H1 (cell line): Measurements from ENCODE around the gene SF3B6. TPM values are rescaled to one million over a fixed set of nuclear protein-coding genes. Genes with fewer than 3 reads are reported as not detected.
A peak's percentile ranks its signal among the peaks of the same experiment; 100 is the strongest.

Source experiments
- CTCF ChIA-PET: fragments of 300-600 bp; sonication (Branson Sonifier 250); formaldehyde crosslinking; loops from one replicate; lab custom pipeline; 2021; ENCODE audit not compliant: partially characterized antibody; lab: Charles Lee
- POLR2A ChIA-PET: fragments of 300-600 bp; sonication (Branson Sonifier 250); formaldehyde crosslinking; loops from one replicate; lab custom pipeline; 2021; ENCODE audit warnings: inconsistent platforms; ENCODE audit not compliant: partially characterized antibody; lab: Charles Lee
- DNase-seq, 2 experiments: peaks; one replicate each; pipeline versions ENCODE4 v3.0.0 to v3.0.0-alpha.2; 2010 to 2022; ENCODE audit warnings: low spot score in 2 of 2, low read depth in 1 of 2, mixed read lengths in 1 of 2
- FAIRE-seq: peaks from 2 replicates; lab custom pipeline; 2011; peaks lifted over from hg19 to GRCh38; lab: Jason Lieb, UNC
- H2AFZ ChIP-seq: 2 replicates; pipeline ENCODE4 v1.8.1; 2012; ENCODE audit warnings: low read length, inconsistent platforms
- H2AK5ac ChIP-seq: 2 replicates; pipeline ENCODE4 v1.6.1; 2013; ENCODE audit warnings: low read depth, low read length
- H2BK120ac ChIP-seq: replicated peaks from 2 replicates; pipeline ENCODE3; 2013; ENCODE audit warnings: low read depth, low read length, inconsistent platforms
- H2BK12ac ChIP-seq: 2 replicates; pipeline ENCODE4 v1.6.1; 2013; ENCODE audit warnings: low read depth, low read length
- H2BK15ac ChIP-seq: 2 replicates; pipeline ENCODE4 v1.6.1; 2013; ENCODE audit warnings: low read length
- H2BK20ac ChIP-seq: 2 replicates; pipeline ENCODE4 v1.6.1; 2013; ENCODE audit warnings: low read length
- H2BK5ac ChIP-seq: 2 replicates; pipeline ENCODE4 v1.6.1; 2013; ENCODE audit warnings: low read depth, low read length
- H3K14ac ChIP-seq: 2 replicates; pipeline ENCODE4 v1.6.1; 2013; ENCODE audit warnings: inconsistent platforms; ENCODE audit not compliant: insufficient read length
- H3K18ac ChIP-seq: 2 replicates; pipeline ENCODE4 v1.6.1; 2013; ENCODE audit warnings: low read length; ENCODE audit errors: extremely low read depth
- H3K23ac ChIP-seq: 2 replicates; pipeline ENCODE4 v1.6.1; 2013; ENCODE audit warnings: inconsistent platforms; ENCODE audit not compliant: insufficient read length
- H3K23me2 ChIP-seq: 2 replicates; pipeline ENCODE4 v1.6.1; 2013; ENCODE audit warnings: low read depth, low read length
- H3K27ac ChIP-seq: 2 replicates; pipeline ENCODE4 v1.6.1; 2011; ENCODE audit warnings: low read depth, low read length, inconsistent platforms
- H3K27me3 ChIP-seq, 4 experiments: replicated peaks in 1 of 4; 1 replicate in 1 of 4; 2 replicates in 3 of 4; pipeline versions ENCODE4 v1.6.1 to v1.8.1; 2011 to 2013; ENCODE audit warnings: low read length in 3 of 4, mild to moderate bottlenecking in 3 of 4, inconsistent platforms in 2 of 4, mixed read lengths in 2 of 4, moderate library complexity in 1 of 4; ENCODE audit not compliant: control insufficient read depth in 3 of 4, insufficient read depth in 3 of 4; ENCODE audit errors: extremely low read depth in 1 of 4
- H3K36me3 ChIP-seq, 4 experiments: 2 replicates each; pipeline versions ENCODE4 v1.6.1 to v1.8.1; 2011 to 2013; ENCODE audit warnings: mild to moderate bottlenecking in 4 of 4, low read length in 3 of 4, moderate library complexity in 2 of 4, control low read depth in 1 of 4, inconsistent platforms in 1 of 4; ENCODE audit not compliant: insufficient read depth in 4 of 4, control insufficient read depth in 2 of 4
- H3K4ac ChIP-seq: replicated peaks from 2 replicates; pipeline ENCODE3; 2013; ENCODE audit warnings: low read length, low read depth, mixed read lengths, inconsistent platforms; ENCODE audit not compliant: insufficient read length
- H3K4me1 ChIP-seq, 4 experiments: replicated peaks in 1 of 4; 1 replicate in 1 of 4; 2 replicates in 3 of 4; pipeline versions ENCODE4 v1.6.1 to v1.8.1; 2011 to 2013; ENCODE audit warnings: low read length in 3 of 4, inconsistent platforms in 2 of 4, mixed read lengths in 1 of 4; ENCODE audit not compliant: insufficient read depth in 4 of 4, control insufficient read depth in 3 of 4
- H3K4me2 ChIP-seq, 2 experiments: 2 replicates each; pipeline versions ENCODE4 v1.6.1 to v1.8.1; 2011 to 2013; ENCODE audit warnings: low read depth in 2 of 2, low read length in 2 of 2, control low read depth in 1 of 2, inconsistent platforms in 1 of 2, mild to moderate bottlenecking in 1 of 2; ENCODE audit not compliant: insufficient read depth in 1 of 2
- H3K4me3 ChIP-seq, 4 experiments: fragments of 200-600, 300-600 bp in 1 of 4; sonication (generic), shearing (Covaris generic), sonication (Bioruptor Twin) in 1 of 4; 2 replicates each; pipeline versions ENCODE4 v1.5.1 to v1.8.1; 2011 to 2016; ENCODE audit warnings: low read length in 4 of 4, low read depth in 3 of 4, control low read depth in 2 of 4, inconsistent platforms in 2 of 4, mild to moderate bottlenecking in 2 of 4, mixed read lengths in 1 of 4, moderate library complexity in 1 of 4; ENCODE audit not compliant: insufficient read depth in 2 of 4; ENCODE audit errors: extremely low read depth in 1 of 4
- H3K56ac ChIP-seq: replicated peaks from 2 replicates; pipeline ENCODE3; 2013; ENCODE audit warnings: low read depth, mild to moderate bottlenecking, mixed read lengths, low read length, inconsistent platforms; ENCODE audit not compliant: insufficient read length
- H3K79me1 ChIP-seq: 2 replicates; pipeline ENCODE4 v1.6.1; 2013; ENCODE audit warnings: low read depth, low read length, control low read depth
- H3K79me2 ChIP-seq, 2 experiments: 2 replicates each; pipeline versions ENCODE4 v1.6.1 to v1.8.1; 2012 to 2013; ENCODE audit warnings: low read length in 2 of 2, mild to moderate bottlenecking in 2 of 2, inconsistent platforms in 1 of 2; ENCODE audit not compliant: insufficient read depth in 2 of 2, control insufficient read depth in 1 of 2
- H3K9ac ChIP-seq, 4 experiments: replicated peaks in 1 of 4; 1 replicate in 1 of 4; 2 replicates in 3 of 4; pipeline versions ENCODE4 v1.6.1 to v1.8.1; 2011 to 2013; ENCODE audit warnings: low read depth in 3 of 4, low read length in 3 of 4, control low read depth in 2 of 4, mild to moderate bottlenecking in 2 of 4, moderate library complexity in 2 of 4, inconsistent platforms in 1 of 4; ENCODE audit errors: extremely low read depth in 1 of 4
- H3K9me3 ChIP-seq, 2 experiments: 2 replicates each; pipeline versions ENCODE4 v1.6.1 to v1.8.1; 2012 to 2013; ENCODE audit warnings: mild to moderate bottlenecking in 2 of 2, moderate library complexity in 2 of 2, control low read depth in 1 of 2, inconsistent platforms in 1 of 2, low read depth in 1 of 2, low read length in 1 of 2, mixed read lengths in 1 of 2; ENCODE audit not compliant: insufficient read depth in 2 of 2
- H4K20me1 ChIP-seq, 2 experiments: replicated peaks in 1 of 2; 2 replicates each; pipeline versions ENCODE3 to v1.8.1; 2011 to 2013; ENCODE audit warnings: inconsistent platforms in 2 of 2, low read length in 2 of 2, mild to moderate bottlenecking in 1 of 2; ENCODE audit not compliant: insufficient read depth in 2 of 2, control insufficient read depth in 1 of 2
- H4K5ac ChIP-seq: 2 replicates; pipeline ENCODE4 v1.6.1; 2013; ENCODE audit warnings: low read length, low read depth, mixed read lengths, inconsistent platforms; ENCODE audit not compliant: insufficient read length
- H4K8ac ChIP-seq: 2 replicates; pipeline ENCODE4 v1.8.0; 2013; ENCODE audit warnings: mild to moderate bottlenecking, moderate library complexity, low read length, inconsistent platforms; ENCODE audit not compliant: insufficient read depth; ENCODE audit errors: extremely low read depth
- H4K91ac ChIP-seq: replicated peaks from 2 replicates; pipeline ENCODE3; 2013; ENCODE audit warnings: low read length, mixed read lengths, inconsistent platforms; ENCODE audit not compliant: insufficient read length
- ASH2L ChIP-seq: fragments of 200-600, 300-600 bp; sonication (generic); IDR thresholded peaks from one replicate; pipeline ENCODE4 v1.7.1; 2017; ENCODE audit warnings: low read length
- BACH1 ChIP-seq: IDR thresholded peaks from 2 replicates; pipeline ENCODE4 v1.6.1; 2012; ENCODE audit warnings: low read length, improper control_type of control experiment
- EP300 ChIP-seq, 2 experiments: IDR thresholded peaks; 1 replicate in 1 of 2; 2 replicates in 1 of 2; pipeline ENCODE4 v1.6.1; 2011 to 2012; ENCODE audit warnings: low read depth in 2 of 2, low read length in 2 of 2, mild to moderate bottlenecking in 2 of 2, borderline replicate concordance in 1 of 2, inconsistent platforms in 1 of 2, moderate library complexity in 1 of 2
- POLR2AphosphoS5 ChIP-seq: IDR thresholded peaks from 2 replicates; pipeline ENCODE4 v1.6.1; 2011; ENCODE audit warnings: low read depth, low read length
- RAD21 ChIP-seq, 2 experiments: IDR thresholded peaks in 1 of 2; conservative IDR thresholded peaks in 1 of 2; 2 replicates each; pipeline ENCODE4 v1.6.1; 2011; ENCODE audit warnings: low read depth in 2 of 2, low read length in 2 of 2, improper control_type of control experiment in 1 of 2, inconsistent platforms in 1 of 2, mild to moderate bottlenecking in 1 of 2, moderate library complexity in 1 of 2
- RFX5 ChIP-seq: IDR thresholded peaks from 2 replicates; pipeline ENCODE4 v1.6.1; 2011; ENCODE audit warnings: low read depth, low read length, improper control_type of control experiment, borderline replicate concordance
- RNF2 ChIP-seq: fragments of 200-900, 300-1000 bp; sonication (generic); IDR thresholded peaks from 2 replicates; pipeline ENCODE4 v1.7.1; 2016; ENCODE audit warnings: borderline replicate concordance, low read depth, mild to moderate bottlenecking, antibody characterized with exemption, low read length; ENCODE audit not compliant: poor library complexity, severe bottlenecking; ENCODE audit errors: missing control alignments
- RXRA ChIP-seq: IDR thresholded peaks from 2 replicates; pipeline ENCODE4 v1.6.1; 2011; ENCODE audit warnings: low read depth, mild to moderate bottlenecking, low read length, moderate library complexity; ENCODE audit not compliant: insufficient read depth
- SIRT6 ChIP-seq: IDR thresholded peaks from one replicate; pipeline ENCODE4 v1.7.1; 2012; ENCODE audit warnings: low read length, inconsistent platforms
- TCF12 ChIP-seq: IDR thresholded peaks from 2 replicates; pipeline ENCODE4 v1.6.1; 2011; ENCODE audit warnings: low read depth, mild to moderate bottlenecking, low read length
- WGBS, 2 experiments: shearing (Covaris generic) in 1 of 2; methylation state at CpG; one replicate each; pipeline versions ENCODE4 v1.1.6 to v1.1.7; 2013 to 2015; ENCODE audit warnings: low lambda C conversion rate in 2 of 2, mixed read lengths in 2 of 2, inconsistent platforms in 1 of 2, low coverage in 1 of 2, missing lambda C conversion rate in 1 of 2; ENCODE audit not compliant: insufficient replicate concordance in 2 of 2, insufficient coverage in 1 of 2, insufficient read length in 1 of 2; ENCODE audit errors: extremely low coverage in 1 of 2, missing lambda C conversion rate in 1 of 2; 5-methylcytosine and 5-hydroxymethylcytosine counted together
- polyA plus RNA-seq, 7 experiments: library from polyadenylated mRNA; depleted of rRNA in 3 of 7; stranded (reverse) in 5 of 7; unstranded in 2 of 7; fragments of >200 nt in 5 of 7; fragments of 200-250 nt in 2 of 7; gene quantifications; 1 replicate in 5 of 7; 2 replicates in 1 of 7; 4 replicates in 1 of 7; pipeline versions ENCODE4 v1.2.1 to v1.2.3, GENCODE V29; 2011 to 2013; ENCODE audit warnings: missing spikeins in 2 of 7, mixed read lengths in 2 of 7
- total RNA-seq: library from RNA; stranded (reverse); fragmentation: NEBNext Ultra II Directional; extraction: Animal tissue kit (Norgen Biotek cat#: 25700); gene quantifications from 2 replicates; pipeline ENCODE4 v1.2.1, GENCODE V29; 2021

SF3B6 gene
- total and polyA plus RNA-seq, 2 of the 8 experiments (the other 6 are each of a cell fraction or from before 2014, with no cell fraction given), result 126 to 155 TPM

- ChIA-PET POLR2A (interaction anchor here (0.6 to 3.1 kb wide), 34 partner anchors 8 to 670 kb away, joined by 3 to 24 read pairs (median 5); partner anchors contain the start of genes ATAD2B, FAM228B, ITSN2 and MFSD2B), CTCF (interaction anchor here (0.6 to 4.3 kb wide), 25 partner anchors 12 to 277 kb away, joined by 3 to 25 read pairs (median 4); partner anchors contain the start of genes ATAD2B, FAM228B and PFN4)
- H3K27ac ChIP-seq, result peak overlapping the region; percentile 89
- no peak overlapping the region for H3K14ac ChIP-seq
- peak overlapping the region; percentile 99 for H4K8ac ChIP-seq
- H4K5ac ChIP-seq, result peak overlapping the region; percentile 96
- H3K4me3 ChIP-seq, result peak overlapping the region; percentile 55 to 77 (median 66)
- no peaks in the 10 kb centered on the region for H3K9me3 ChIP-seq
- 0 out of 2 replicates have a peak overlapping the region, but pooled peaks have one; percentile 25 for H2AFZ ChIP-seq
- H3K4me2 ChIP-seq, result peak overlapping the region; percentile 80 to 94
- H3K56ac ChIP-seq, result peak overlapping the region; percentile 70
- H2BK20ac ChIP-seq, result 0 out of 2 replicates have a peak overlapping the region, but pooled peaks have one; percentile 40
- H3K79me2 ChIP-seq, result no peaks in the 10 kb centered on the region
- H3K79me1 ChIP-seq, result no peaks in the 10 kb centered on the region
- peak overlapping the region; percentile 99 for H3K18ac ChIP-seq
- H2BK120ac ChIP-seq, result peak overlapping the region; percentile 51
- H4K20me1 ChIP-seq, result no peaks in the 10 kb centered on the region
- no peak for FAIRE-seq
- 11% methylated on average over 26 of the region's 30 CpGs; no CpG with 5 or more reads in 1 of the 2 experiments for WGBS, 2 experiments
- H4K91ac ChIP-seq, result peak overlapping the region; percentile 97
- peaks cover 4 to 11% (median 9%) of the 10 kb centered on the region in 4 experiments for H3K4me1 ChIP-seq
- H2BK5ac ChIP-seq, result peak overlapping the region; percentile 96
- peak overlapping the region; percentile 84; the same call in 1 of the 2 replicates for H2BK15ac ChIP-seq
- H3K36me3 ChIP-seq, result peaks cover 11 to 17% (median 15%) of the 10 kb centered on the region in 4 experiments; a peak in 7 of 8 replicates
- H2AK5ac ChIP-seq, result peak overlapping the region; percentile 93; the same call in 1 of the 2 replicates
- H3K23ac ChIP-seq, result no peak overlapping the region
- peak overlapping the region; percentile 75 for H2BK12ac ChIP-seq
- peak overlapping the region; percentile 71 to 93 (median 81) for H3K9ac ChIP-seq
- H3K23me2 ChIP-seq, result peaks cover 10% of the 10 kb centered on the region
- H3K27me3 ChIP-seq, result no peaks in the 10 kb centered on the region
- DNase-seq, result peak in 1 of 2 experiments; percentile 81
- peak overlapping the region; percentile 24 for H3K4ac ChIP-seq
- no peak for TF ChIP-seq RFX5
- 0 out of 2 replicates have a peak, but pooled peaks have one; percentile 41 for TF ChIP-seq BACH1
- TF ChIP-seq EP300 (IDR thresholded peaks at IDR 0.05; ENCODE audit: borderline replicate concordance in 1 of 2, low read depth in 2 of 2, low read length in 2 of 2), result no peak; a peak in 1 of 3 replicates
- peak; percentile 74 for TF ChIP-seq POLR2AphosphoS5
- no peak for TF ChIP-seq ASH2L
- TF ChIP-seq TCF12, result no peak
- TF ChIP-seq SIRT6, result no peak
- TF ChIP-seq RXRA, result no peak
- no peak for TF ChIP-seq RAD21 (IDR thresholded peaks at IDR 0.05 in 1 of 2, conservative IDR thresholded peaks at IDR 0.05 in 1 of 2; ENCODE audit: low read depth in 2 of 2, low read length in 2 of 2)
- no peak for TF ChIP-seq RNF2
These were observed 7.7 kb upstream of the SF3B6 start for GRCh38 chr2:24083567-24084385.
